ENCODE data around the gene ST6GALNAC3.
A peak's percentile ranks its signal among the peaks of the same experiment; 100 is the strongest.
"Not testable (repeated sequence)": the region's sequence is repeated elsewhere in the genome, so short reads cannot be mapped to it uniquely, and the experiment has no call there.

The ST6GALNAC3 gene

GRCh38 chr1:76203127-76203526 is 128.6 kb downstream of the ST6GALNAC3 start:
- no peak for DNase-seq

- DNase-seq: no peak
Measured at GRCh38 chr1:76209238-76209637, 134.7 kb downstream of the ST6GALNAC3 start.

- no peak for DNase-seq
Measured at GRCh38 chr1:76209648-76210047, 135.1 kb downstream of the ST6GALNAC3 start.

- no peak for DNase-seq
Measured at GRCh38 chr1:76210160-76210559, 135.6 kb downstream of the ST6GALNAC3 start.

GRCh38 chr1:76218888-76219287 is 144.3 kb downstream of the ST6GALNAC3 start:
- no peak for DNase-seq

- DNase-seq: no peak
Measured at GRCh38 chr1:76219366-76219818, 144.8 kb downstream of the ST6GALNAC3 start.

GRCh38 chr1:76224752-76225151 is 150.2 kb downstream of the ST6GALNAC3 start:
- DNase-seq: no peak

- no peak for DNase-seq
Measured at GRCh38 chr1:76225526-76225925, 151.0 kb downstream of the ST6GALNAC3 start.

- DNase-seq: no peak
Measured at GRCh38 chr1:76227621-76228020, 153.1 kb downstream of the ST6GALNAC3 start.

GRCh38 chr1:76229279-76230005 is 154.9 kb downstream of the ST6GALNAC3 start:
- no peak for DNase-seq

GRCh38 chr1:76230842-76231281 is 156.3 kb downstream of the ST6GALNAC3 start:
- DNase-seq: no peak

GRCh38 chr1:76231320-76231719 is 156.8 kb downstream of the ST6GALNAC3 start:
- no peak for DNase-seq

- no peak for DNase-seq
Measured at GRCh38 chr1:76232666-76233065, 158.1 kb downstream of the ST6GALNAC3 start.

- no peak for DNase-seq
Measured at GRCh38 chr1:76234061-76234460, 159.5 kb downstream of the ST6GALNAC3 start.

GRCh38 chr1:76237211-76237610 is 162.7 kb downstream of the ST6GALNAC3 start:
- no peak for DNase-seq

- no peak for DNase-seq
Measured at GRCh38 chr1:76238094-76238628, 163.6 kb downstream of the ST6GALNAC3 start.

GRCh38 chr1:76239470-76239918 is 164.9 kb downstream of the ST6GALNAC3 start:
- no peak for DNase-seq

- peak; percentile 7 for DNase-seq
Measured at GRCh38 chr1:76240316-76240715, 165.8 kb downstream of the ST6GALNAC3 start.

- DNase-seq: not testable (repeated sequence)
Measured at GRCh38 chr1:76242587-76242986, 168.0 kb downstream of the ST6GALNAC3 start.

GRCh38 chr1:76247261-76247852 is 172.8 kb downstream of the ST6GALNAC3 start:
- DNase-seq: no peak

GRCh38 chr1:76250271-76250670 is 175.7 kb downstream of the ST6GALNAC3 start:
- DNase-seq: no peak

GRCh38 chr1:76252431-76252830 is 177.9 kb downstream of the ST6GALNAC3 start:
- DNase-seq: no peak

GRCh38 chr1:76254104-76255030 is 179.8 kb downstream of the ST6GALNAC3 start:
- no peak for DNase-seq

All from midbrain (tissue), 1 donor.